GM12891 (cell line): ENCODE measurements around the gene HORMAD2.

Experiments used
- PAX5 ChIP-seq: IDR thresholded peaks from 2 replicates; pipeline ENCODE4 v1.6.1; 2011; ENCODE audit warnings: low read length, moderate library complexity, mild to moderate bottlenecking; ENCODE audit not compliant: insufficient read depth, severe bottlenecking
- POLR2A ChIP-seq: IDR thresholded peaks from 2 replicates; pipeline ENCODE4 v1.6.1; 2011; ENCODE audit warnings: low read depth, low read length, control low read depth
- POLR2AphosphoS5 ChIP-seq: IDR thresholded peaks from 2 replicates; pipeline ENCODE4 v1.6.1; 2011; ENCODE audit warnings: low read depth, low read length, control low read depth
- POU2F2 ChIP-seq: IDR thresholded peaks from 2 replicates; pipeline ENCODE4 v1.6.1; 2011; ENCODE audit warnings: low read depth, mild to moderate bottlenecking, control low read depth, low read length, moderate library complexity
- SPI1 ChIP-seq: IDR thresholded peaks from 2 replicates; pipeline ENCODE4 v1.6.1; 2011; ENCODE audit warnings: low read depth, low read length, control low read depth
- TAF1 ChIP-seq: IDR thresholded peaks from 2 replicates; pipeline ENCODE4 v1.6.1; 2011; ENCODE audit warnings: low read depth, low read length, control low read depth

DNA sequence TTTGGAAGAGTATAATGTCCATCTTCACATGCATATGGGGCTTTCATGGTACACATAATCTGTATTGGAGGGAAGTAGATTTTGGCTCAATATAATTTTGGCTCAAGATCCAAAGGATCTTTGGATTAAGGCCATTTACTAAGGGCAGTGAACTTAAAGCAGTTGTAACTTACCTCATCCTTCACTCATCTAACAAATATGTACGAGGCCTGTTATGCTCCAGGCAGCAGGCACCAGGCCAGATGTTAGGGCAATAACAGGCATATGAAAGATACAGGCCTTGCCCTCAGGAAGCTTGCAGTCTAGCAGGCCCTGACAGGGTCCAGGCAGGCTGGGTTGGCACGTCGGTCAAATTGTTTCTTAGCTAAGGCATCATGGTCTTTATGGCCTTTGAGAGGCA, 121.7 kb downstream of the HORMAD2 start:
- TF ChIP-seq POLR2A (no peak), TAF1 (no peak), POLR2AphosphoS5 (no peak), PAX5 (no peak), SPI1 (no peak), POU2F2 (no peak)
